ENCODE results near the gene DHRS11. TPM values are rescaled to one million over a fixed set of nuclear protein-coding genes. Genes with fewer than 3 reads are reported as not detected.

The DHRS11 gene
- total RNA-seq, 1 experiment from 2014 or later: 38.0 TPM

GRCh38 chr17:36545465-36546417 is 45.9 kb upstream of the DHRS11 start (continued):
- TF ChIP-seq ZNF512 (CRISPR knock-in tag; IDR thresholded peaks at IDR 0.05; ENCODE audit: borderline replicate concordance) (no peak), MXD4 (CRISPR knock-in tag; IDR thresholded peaks at IDR 0.05; ENCODE audit: borderline replicate concordance) (no peak), RELA (CRISPR knock-in tag; IDR thresholded peaks at IDR 0.05; ENCODE audit: borderline replicate concordance) (no peak), ZNF219 (CRISPR knock-in tag; IDR thresholded peaks at IDR 0.05; ENCODE audit: borderline replicate concordance) (no peak), STAT6 (CRISPR knock-in tag; conservative IDR thresholded peaks at IDR 0.05; ENCODE audit: low read depth) (no peak), ERG (CRISPR knock-in tag; IDR thresholded peaks at IDR 0.05) (no peak), TCF7 (CRISPR knock-in tag; IDR thresholded peaks at IDR 0.05; ENCODE audit: low read depth) (no peak), FOXP1 (CRISPR knock-in tag; IDR thresholded peaks at IDR 0.05; ENCODE audit: borderline replicate concordance) (no peak), NR2C2 (CRISPR knock-in tag; IDR thresholded peaks at IDR 0.05) (no peak), ZNF423 (CRISPR knock-in tag; IDR thresholded peaks at IDR 0.05) (no peak), E2F1 (CRISPR knock-in tag; IDR thresholded peaks at IDR 0.05) (no peak), TP53 (CRISPR knock-in tag; IDR thresholded peaks at IDR 0.05) (0 out of 2 replicates have a peak, but pooled peaks have one; percentile 44), ZNF532 (CRISPR knock-in tag; IDR thresholded peaks at IDR 0.05; ENCODE audit: borderline replicate concordance) (no peak), GRHL2 (CRISPR knock-in tag; IDR thresholded peaks at IDR 0.05; ENCODE audit: insufficient replicate concordance, severe bottlenecking) (no peak), ZMAT4 (CRISPR knock-in tag; IDR thresholded peaks at IDR 0.05) (no peak), SP1 (CRISPR knock-in tag; conservative IDR thresholded peaks at IDR 0.05) (peak; percentile 71), TEAD1 (CRISPR knock-in tag; IDR thresholded peaks at IDR 0.05) (0 out of 2 replicates have a peak, but pooled peaks have one; percentile 59), CTCF (IDR thresholded peaks at IDR 0.05) (no peak), ZNF281 (CRISPR knock-in tag; IDR thresholded peaks at IDR 0.05) (no peak; the same call in none of the 2 replicates)

All from WTC11 (cell line).